ENCODE data around the gene TCL1A. TPM values are rescaled to one million over a fixed set of nuclear protein-coding genes. Genes with fewer than 3 reads are reported as not detected.

Gene TCL1A
- total RNA-seq, 1 donor from 2014 or later, result not detected

- H3K27ac Mint-ChIP-seq (ENCODE audit: unreplicated experiment), result no peak overlapping the region
These were observed 11.9 kb upstream of the TCL1A start for GRCh38 chr14:95725685-95726336.

GRCh38 chr14:95722525-95723190 is 8.7 kb upstream of the TCL1A start:
- Mint-ChIP-seq H3K9me3 (ENCODE audit: unreplicated experiment) (peaks cover 5% of the 10 kb centered on the region), H3K27ac (ENCODE audit: unreplicated experiment) (no peak overlapping the region), H3K4me1 (ENCODE audit: low read depth, unreplicated experiment) (no peaks in the 10 kb centered on the region), H3K27me3 (ENCODE audit: unreplicated experiment) (peaks cover 1% of the 10 kb centered on the region), H3K4me3 (ENCODE audit: unreplicated experiment) (no peak overlapping the region), H3K36me3 (ENCODE audit: unreplicated experiment) (peaks cover 25% of the 10 kb centered on the region)
- TF ChIP-seq CTCF (IDR thresholded peaks at IDR 0.05; ENCODE audit: partially characterized antibody, unreplicated experiment), result no peak
- no peak for DNase-seq

More at GRCh38 chr14:95725685-95726336, 11.9 kb upstream of the TCL1A start:
- no peaks in the 10 kb centered on the region for H3K4me1 Mint-ChIP-seq (ENCODE audit: low read depth, unreplicated experiment)
- H3K27me3 Mint-ChIP-seq (ENCODE audit: unreplicated experiment), result peaks cover 1% of the 10 kb centered on the region
- no peak for DNase-seq
- H3K36me3 Mint-ChIP-seq (ENCODE audit: unreplicated experiment), result peaks cover 25% of the 10 kb centered on the region
- H3K9me3 Mint-ChIP-seq (ENCODE audit: unreplicated experiment), result peaks cover 5% of the 10 kb centered on the region
- no peak for TF ChIP-seq CTCF (IDR thresholded peaks at IDR 0.05; ENCODE audit: partially characterized antibody, unreplicated experiment)
- H3K4me3 Mint-ChIP-seq (ENCODE audit: unreplicated experiment), result no peak overlapping the region

GRCh38 chr14:95712398-95712797 is 1.5 kb downstream of the TCL1A start:
- Mint-ChIP-seq H3K27me3 (ENCODE audit: unreplicated experiment) (peaks cover 3% of the 10 kb centered on the region), H3K4me3 (ENCODE audit: unreplicated experiment) (no peak overlapping the region), H3K4me1 (ENCODE audit: low read depth, unreplicated experiment) (no peaks in the 10 kb centered on the region), H3K36me3 (ENCODE audit: unreplicated experiment) (peaks cover 5% of the 10 kb centered on the region), H3K27ac (ENCODE audit: unreplicated experiment) (no peak overlapping the region), H3K9me3 (ENCODE audit: unreplicated experiment) (peaks cover 5% of the 10 kb centered on the region)
- no peak for TF ChIP-seq CTCF (IDR thresholded peaks at IDR 0.05; ENCODE audit: partially characterized antibody, unreplicated experiment)
- DNase-seq, result no peak

GRCh38 chr14:95711476-95712176 is 2.3 kb downstream of the TCL1A start:
- no peak for DNase-seq
- Mint-ChIP-seq H3K27ac (ENCODE audit: unreplicated experiment) (no peak overlapping the region), H3K9me3 (ENCODE audit: unreplicated experiment) (peaks cover 5% of the 10 kb centered on the region), H3K4me1 (ENCODE audit: low read depth, unreplicated experiment) (no peaks in the 10 kb centered on the region), H3K4me3 (ENCODE audit: unreplicated experiment) (no peak overlapping the region), H3K36me3 (ENCODE audit: unreplicated experiment) (peaks cover 5% of the 10 kb centered on the region), H3K27me3 (ENCODE audit: unreplicated experiment) (peaks cover 3% of the 10 kb centered on the region)
- no peak for TF ChIP-seq CTCF (IDR thresholded peaks at IDR 0.05; ENCODE audit: partially characterized antibody, unreplicated experiment)

All from glutamatergic neuron (in vitro differentiated cells).